ENCODE results near the gene TOP2B.

- TF ChIP-seq CTCF (IDR thresholded peaks at IDR 0.05), result no peak
- no peak for TF ChIP-seq MAZ (IDR thresholded peaks at IDR 0.05; ENCODE audit: borderline replicate concordance, low read depth, low read length)
- no peak for TF ChIP-seq ELK1 (IDR thresholded peaks at IDR 0.05; ENCODE audit: low read depth, low read length)
- TF ChIP-seq EP300 (IDR thresholded peaks at IDR 0.05), result no peak
- no peak for TF ChIP-seq NR3C1 (IDR thresholded peaks at IDR 0.05)
- no peak for TF ChIP-seq MAX (IDR thresholded peaks at IDR 0.05)
- no peak for TF ChIP-seq RAD21 (conservative IDR thresholded peaks at IDR 0.05 in 1 of 2, IDR thresholded peaks at IDR 0.05 in 1 of 2)
- no peak for TF ChIP-seq FOSL2 (IDR thresholded peaks at IDR 0.05)
- TF ChIP-seq FOSL2 (CRISPR knock-in tag; IDR thresholded peaks at IDR 0.05), result no peak
- TF ChIP-seq POLR2A (IDR thresholded peaks at IDR 0.05; ENCODE audit: low read length), result no peak
These were observed 9.1 kb upstream of the TOP2B start for GRCh38 chr3:25673738-25674298.

Data from A549 (cell line).